Liver (tissue), 3 donors: ENCODE measurements around the gene ERAL1.
A peak's percentile ranks its signal among the peaks of the same experiment; 100 is the strongest.

Experiments used
- CTCF ChIP-seq: fragments of 150-350 bp; IDR thresholded peaks from 2 replicates; pipeline ENCODE4 v1.5.1; 2017; ENCODE audit warnings: improper control_type of control experiment, low read depth, low read length; ENCODE audit not compliant: missing input control
- EGR1 ChIP-seq, 2 donors: IDR thresholded peaks; 2 replicates each; pipeline ENCODE4 v1.6.1; 2016 to 2018; ENCODE audit warnings: antibody characterized with exemption in 2 of 2, low read depth in 2 of 2
- GABPA ChIP-seq, 2 donors: IDR thresholded peaks in 1 of 2; conservative IDR thresholded peaks in 1 of 2; 2 replicates each; pipeline ENCODE4 v1.6.1; 2016; ENCODE audit warnings: antibody characterized with exemption in 2 of 2, mild to moderate bottlenecking in 1 of 2, moderate library complexity in 1 of 2
- JUND ChIP-seq, 2 donors: IDR thresholded peaks; 2 replicates each; pipeline ENCODE4 v1.6.1; 2016; ENCODE audit warnings: antibody characterized with exemption in 2 of 2
- MAX ChIP-seq: IDR thresholded peaks from 2 replicates; pipeline ENCODE4 v1.6.1; 2016; ENCODE audit warnings: antibody characterized with exemption
- RAD21 ChIP-seq, 2 donors: IDR thresholded peaks; 2 replicates each; pipeline ENCODE4 v1.6.1; 2016; ENCODE audit warnings: antibody characterized with exemption in 2 of 2, mild to moderate bottlenecking in 2 of 2
- donor health status: healthy.
- donor health status: healthy.

- TF ChIP-seq MAX (no peak), CTCF (peak; percentile 12), RAD21 (IDR thresholded peaks at IDR 0.05) (peak in 1 of 2 donors; percentile 72), JUND (IDR thresholded peaks at IDR 0.05) (no peak), EGR1 (IDR thresholded peaks at IDR 0.05; ENCODE audit: low read depth in 2 of 2) (no peak), GABPA (IDR thresholded peaks at IDR 0.05 in 1 of 2, conservative IDR thresholded peaks at IDR 0.05 in 1 of 2) (no peak)
Observed at GRCh38 chr17:28878981-28879380, 24.2 kb downstream of the ERAL1 start.
